ENCODE measurements around the gene RAB25. TPM values are rescaled to one million over a fixed set of nuclear protein-coding genes. Genes with fewer than 3 reads are reported as not detected.

RAB25 gene
- total RNA-seq, 4 donors from 2014 or later, result not detected

DNA sequence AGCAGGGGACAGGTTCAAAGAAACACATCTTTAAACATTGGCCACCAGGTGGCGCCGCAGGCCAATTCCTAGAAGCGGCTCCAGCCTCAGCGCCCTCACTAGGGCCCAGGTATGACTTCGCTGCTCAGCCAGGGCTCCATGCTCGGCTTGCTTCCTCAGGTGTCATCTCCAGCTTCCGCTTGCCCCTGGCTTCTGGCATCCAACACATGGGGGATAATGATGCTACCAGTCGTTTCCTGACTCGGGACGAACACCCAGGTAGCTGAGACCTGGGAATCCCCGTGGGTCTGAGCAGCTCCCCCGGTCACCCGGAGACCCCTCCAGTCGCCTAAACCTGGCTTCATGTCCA, 29.9 kb downstream of the RAB25 start:
- 34 to 42% methylated on average over 13 to 14 of the region's 14 CpGs for WGBS, 2 donors
- peak overlapping the region in 1 of 4 donors; percentile 35 for H3K27ac ChIP-seq
- no peak overlapping the region for H3K4me3 ChIP-seq
- no peak for TF ChIP-seq POLR2A (IDR thresholded peaks at IDR 0.05)
- peak; percentile 76 to 98 (median 88) for TF ChIP-seq CTCF (IDR thresholded peaks at IDR 0.05)
- no peak for TF ChIP-seq EP300 (IDR thresholded peaks at IDR 0.05)
- no peaks in the 10 kb centered on the region for H3K9me3 ChIP-seq
- H3K27me3 ChIP-seq, result no peaks in the 10 kb centered on the region
- DNase-seq (ENCODE audit: low spot score in 2 of 2), result peak; percentile 77 to 85
- H3K36me3 ChIP-seq, result no peaks in the 10 kb centered on the region
- peaks cover 0 to 25% (median 3%) of the 10 kb centered on the region in 4 donors for H3K4me1 ChIP-seq

GRCh38 chr1:156091610-156092009, 30.6 kb downstream of the RAB25 start:
- 73 to 74% methylated on average over 2 of the region's 2 CpGs for WGBS, 2 donors

GRCh38 chr1:156095906-156096508, 35.0 kb downstream of the RAB25 start:
- Histone ChIP-seq H3K4me3 (no peak overlapping the region), H3K27ac (peak overlapping the region; percentile 79 to 94 (median 86)), H3K36me3 (no peaks in the 10 kb centered on the region), H3K27me3 (no peaks in the 10 kb centered on the region), H3K4me1 (peaks cover 0 to 38% (median 22%) of the 10 kb centered on the region in 4 donors), H3K9me3 (no peaks in the 10 kb centered on the region)
- TF ChIP-seq EP300 (IDR thresholded peaks at IDR 0.05), result no peak
- no peak for TF ChIP-seq POLR2A (IDR thresholded peaks at IDR 0.05)
- no peak for TF ChIP-seq CTCF (IDR thresholded peaks at IDR 0.05)
- WGBS, 2 donors, result 69 to 70% methylated on average over 3 of the region's 3 CpGs
- DNase-seq (ENCODE audit: low spot score in 2 of 2), result no peak

More at GRCh38 chr1:156091610-156092009, 30.6 kb downstream of the RAB25 start:
- TF ChIP-seq EP300 (IDR thresholded peaks at IDR 0.05), result no peak
- no peak for TF ChIP-seq CTCF (IDR thresholded peaks at IDR 0.05)
- TF ChIP-seq POLR2A (IDR thresholded peaks at IDR 0.05), result no peak
- Histone ChIP-seq H3K36me3 (no peaks in the 10 kb centered on the region), H3K9me3 (no peaks in the 10 kb centered on the region), H3K4me1 (peaks cover 0 to 27% (median 11%) of the 10 kb centered on the region in 4 donors), H3K4me3 (no peak overlapping the region), H3K27ac (no peak overlapping the region), H3K27me3 (no peaks in the 10 kb centered on the region)
- DNase-seq (ENCODE audit: low spot score in 2 of 2), result no peak

GRCh38 chr1:156096640-156097391, 35.9 kb downstream of the RAB25 start:
- WGBS, 2 donors, result 13 to 15% methylated on average over 13 to 14 of the region's 14 CpGs
- DNase-seq (ENCODE audit: low spot score in 2 of 2), result peak; percentile 86 to 88
- no peaks in the 10 kb centered on the region for H3K9me3 ChIP-seq
- peak overlapping the region; percentile 79 to 94 (median 86) for H3K27ac ChIP-seq
- H3K27me3 ChIP-seq, result no peaks in the 10 kb centered on the region
- H3K4me3 ChIP-seq, result no peak overlapping the region
- H3K36me3 ChIP-seq, result no peaks in the 10 kb centered on the region
- peak in 1 of 2 donors; percentile 79 for TF ChIP-seq EP300 (IDR thresholded peaks at IDR 0.05)
- TF ChIP-seq POLR2A (IDR thresholded peaks at IDR 0.05), result peak in 1 of 2 donors; percentile 30
- TF ChIP-seq CTCF (IDR thresholded peaks at IDR 0.05), result peak; percentile 90 to 99 (median 95)
- H3K4me1 ChIP-seq, result peaks cover 0 to 45% (median 23%) of the 10 kb centered on the region in 4 donors

All from tibial nerve (tissue), 4 donors.